Endodermal cell (in vitro differentiated cells): Measurements from ENCODE around the gene THSD7B. TPM values are rescaled to one million over a fixed set of nuclear protein-coding genes. Genes with fewer than 3 reads are reported as not detected.

Source experiments
- DNase-seq: peaks from one replicate; pipeline ENCODE4 v3.0.0-alpha.2; 2017
- H3K27ac ChIP-seq: 2 replicates; pipeline ENCODE4 v1.5.1; 2013; ENCODE audit warnings: mild to moderate bottlenecking, low read depth, low read length, moderate library complexity
- H3K27me3 ChIP-seq: 2 replicates; pipeline ENCODE4 v1.6.1; 2013; ENCODE audit warnings: mild to moderate bottlenecking, low read length, moderate library complexity; ENCODE audit not compliant: insufficient read depth, control insufficient read depth, poor library complexity, severe bottlenecking
- H3K36me3 ChIP-seq: 2 replicates; pipeline ENCODE4 v1.7.0; 2013; ENCODE audit warnings: mild to moderate bottlenecking, low read length, moderate library complexity; ENCODE audit not compliant: control insufficient read depth, insufficient read depth
- H3K4me1 ChIP-seq: one replicate; pipeline ENCODE4 v1.7.0; 2013; ENCODE audit warnings: low read length; ENCODE audit not compliant: control insufficient read depth, insufficient read depth
- H3K4me3 ChIP-seq: 2 replicates; pipeline ENCODE4 v1.5.1; 2013; ENCODE audit warnings: mild to moderate bottlenecking, low read length, moderate library complexity
- H3K9ac ChIP-seq: 2 replicates; pipeline ENCODE4 v1.6.1; 2013; ENCODE audit warnings: mild to moderate bottlenecking, low read length, moderate library complexity; ENCODE audit not compliant: poor library complexity, severe bottlenecking; ENCODE audit errors: extremely low read depth
- H3K9me3 ChIP-seq: 2 replicates; pipeline ENCODE4 v1.6.1; 2013; ENCODE audit warnings: mild to moderate bottlenecking, low read length, moderate library complexity; ENCODE audit not compliant: control insufficient read depth
- H3K27ac Mint-ChIP-seq: 2 replicates; pipeline ENCODE4 v1.8.0; 2020; ENCODE audit warnings: mixed read lengths
- H3K27me3 Mint-ChIP-seq: 2 replicates; pipeline ENCODE4 v1.8.0; 2021; ENCODE audit warnings: mild to moderate bottlenecking, mixed read lengths; ENCODE audit not compliant: insufficient read depth
- H3K36me3 Mint-ChIP-seq: 2 replicates; pipeline ENCODE4 v1.8.0; 2020; ENCODE audit warnings: low read depth, mixed read lengths
- H3K4me1 Mint-ChIP-seq: 2 replicates; pipeline ENCODE4 v1.8.0; 2020; ENCODE audit warnings: mixed read lengths
- H3K4me3 Mint-ChIP-seq: 2 replicates; pipeline ENCODE4 v1.8.0; 2020; ENCODE audit warnings: mild to moderate bottlenecking, moderate library complexity, mixed read lengths
- H3K9me3 Mint-ChIP-seq: 2 replicates; pipeline ENCODE4 v1.8.0; 2020; ENCODE audit warnings: mild to moderate bottlenecking, mixed read lengths
- WGBS, 2 experiments: methylation state at CpG; one replicate each; pipeline versions ENCODE4 v1.1.5 to v1.1.7; 2013; ENCODE audit warnings: missing lambda C conversion rate in 2 of 2, mixed read lengths in 1 of 2; ENCODE audit not compliant: insufficient coverage in 1 of 2, insufficient read length in 1 of 2; 5-methylcytosine and 5-hydroxymethylcytosine counted together
- total RNA-seq, 2 donors: library from RNA; stranded (reverse); fragmentation: NEBNext Ultra II Directional in 1 of 2; extraction: Animal tissue kit (Norgen Biotek cat#: 25700) in 1 of 2; gene quantifications; 2 replicates in 1 of 2; 3 replicates in 1 of 2; pipeline ENCODE4 v1.2.1, GENCODE V29; 2021
- TF ChIP-seq, protein P1 (sequence below): fragments of 200-600 bp; sonication (generic); conservative IDR thresholded peaks from 2 replicates; pipeline ENCODE4 v1.5.0; 2021; ENCODE audit warnings: antibody characterized with exemption, mild to moderate bottlenecking

Gene THSD7B
- total RNA-seq, 2 donors from 2014 or later = 1.8 to 2.6 TPM

DNA sequence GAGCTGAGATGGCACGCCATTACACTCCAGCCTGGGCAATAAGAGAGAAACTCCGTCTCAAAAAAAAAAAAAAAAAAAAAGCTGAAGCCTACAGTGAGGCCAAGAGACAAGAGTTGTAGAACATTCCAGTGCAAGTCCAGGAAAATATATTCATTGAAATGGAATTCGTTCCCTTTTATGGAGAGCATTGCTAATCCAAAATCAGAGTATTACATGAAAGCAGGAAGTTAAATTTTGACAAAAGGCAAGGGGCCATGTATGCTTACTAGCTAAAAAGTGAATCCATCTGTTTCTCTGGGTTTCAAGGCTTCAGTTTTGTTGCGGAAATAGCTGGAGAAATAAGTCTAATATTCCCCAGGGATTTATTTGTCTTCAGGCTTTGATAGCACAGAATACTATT lies 471.7 kb downstream of the THSD7B start:
- WGBS, 2 experiments = 89 to 97% methylated on average over 4 of the region's 4 CpGs
- H3K27ac ChIP-seq = no peak overlapping the region
- H3K9me3 Mint-ChIP-seq = no peaks in the 10 kb centered on the region

DNA sequence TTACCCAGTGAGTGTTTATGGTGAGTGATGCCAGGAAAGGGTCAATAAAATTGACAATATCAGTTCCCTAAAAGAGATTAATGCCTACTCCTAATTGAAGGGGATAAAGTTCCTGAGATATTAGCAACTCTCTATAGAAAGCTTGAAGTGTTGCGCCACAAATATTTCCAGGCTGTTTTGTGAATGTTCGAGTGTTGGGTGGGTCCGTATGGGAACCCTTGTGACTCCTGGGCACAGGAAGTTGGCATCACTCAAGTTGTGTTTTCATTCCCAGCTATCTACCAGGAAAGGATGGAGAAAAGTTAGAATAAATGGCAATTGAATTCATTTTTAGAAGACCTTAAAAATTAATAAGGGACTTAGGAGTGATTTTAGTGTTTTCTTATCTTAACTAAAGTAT lies 472.7 kb downstream of the THSD7B start:
- Mint-ChIP-seq H3K27me3 (no peaks in the 10 kb centered on the region), H3K27ac (no peak overlapping the region), H3K4me3 (no peak overlapping the region), H3K36me3 (no peaks in the 10 kb centered on the region), H3K4me1 (no peaks in the 10 kb centered on the region), H3K9me3 (no peaks in the 10 kb centered on the region)
- no peak overlapping the region for H3K9ac ChIP-seq
- 92% methylated on average over 3 of the region's 3 CpGs; no CpG with 5 or more reads in 1 of the 2 experiments for WGBS, 2 experiments
- H3K27me3 ChIP-seq = no peaks in the 10 kb centered on the region
- H3K4me3 ChIP-seq = no peak overlapping the region
- H3K9me3 ChIP-seq = no peaks in the 10 kb centered on the region
- TF ChIP-seq, protein P1, sequence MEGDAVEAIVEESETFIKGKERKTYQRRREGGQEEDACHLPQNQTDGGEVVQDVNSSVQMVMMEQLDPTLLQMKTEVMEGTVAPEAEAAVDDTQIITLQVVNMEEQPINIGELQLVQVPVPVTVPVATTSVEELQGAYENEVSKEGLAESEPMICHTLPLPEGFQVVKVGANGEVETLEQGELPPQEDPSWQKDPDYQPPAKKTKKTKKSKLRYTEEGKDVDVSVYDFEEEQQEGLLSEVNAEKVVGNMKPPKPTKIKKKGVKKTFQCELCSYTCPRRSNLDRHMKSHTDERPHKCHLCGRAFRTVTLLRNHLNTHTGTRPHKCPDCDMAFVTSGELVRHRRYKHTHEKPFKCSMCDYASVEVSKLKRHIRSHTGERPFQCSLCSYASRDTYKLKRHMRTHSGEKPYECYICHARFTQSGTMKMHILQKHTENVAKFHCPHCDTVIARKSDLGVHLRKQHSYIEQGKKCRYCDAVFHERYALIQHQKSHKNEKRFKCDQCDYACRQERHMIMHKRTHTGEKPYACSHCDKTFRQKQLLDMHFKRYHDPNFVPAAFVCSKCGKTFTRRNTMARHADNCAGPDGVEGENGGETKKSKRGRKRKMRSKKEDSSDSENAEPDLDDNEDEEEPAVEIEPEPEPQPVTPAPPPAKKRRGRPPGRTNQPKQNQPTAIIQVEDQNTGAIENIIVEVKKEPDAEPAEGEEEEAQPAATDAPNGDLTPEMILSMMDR = no peak
- H3K27ac ChIP-seq = no peak overlapping the region
- DNase-seq = no peak
- H3K4me1 ChIP-seq = no peaks in the 10 kb centered on the region
- H3K36me3 ChIP-seq = no peaks in the 10 kb centered on the region

More for the DNA sequence above, 471.7 kb downstream of the THSD7B start:
- Histone ChIP-seq H3K4me1 (no peaks in the 10 kb centered on the region), H3K36me3 (no peaks in the 10 kb centered on the region), H3K9me3 (no peaks in the 10 kb centered on the region), H3K9ac (no peak overlapping the region), H3K27me3 (no peaks in the 10 kb centered on the region), H3K4me3 (no peak overlapping the region)
- no peak for DNase-seq
- Mint-ChIP-seq H3K4me1 (no peaks in the 10 kb centered on the region), H3K36me3 (no peaks in the 10 kb centered on the region), H3K4me3 (no peak overlapping the region), H3K27ac (no peak overlapping the region), H3K27me3 (no peaks in the 10 kb centered on the region)
- TF ChIP-seq, protein P1 = no peak

DNA sequence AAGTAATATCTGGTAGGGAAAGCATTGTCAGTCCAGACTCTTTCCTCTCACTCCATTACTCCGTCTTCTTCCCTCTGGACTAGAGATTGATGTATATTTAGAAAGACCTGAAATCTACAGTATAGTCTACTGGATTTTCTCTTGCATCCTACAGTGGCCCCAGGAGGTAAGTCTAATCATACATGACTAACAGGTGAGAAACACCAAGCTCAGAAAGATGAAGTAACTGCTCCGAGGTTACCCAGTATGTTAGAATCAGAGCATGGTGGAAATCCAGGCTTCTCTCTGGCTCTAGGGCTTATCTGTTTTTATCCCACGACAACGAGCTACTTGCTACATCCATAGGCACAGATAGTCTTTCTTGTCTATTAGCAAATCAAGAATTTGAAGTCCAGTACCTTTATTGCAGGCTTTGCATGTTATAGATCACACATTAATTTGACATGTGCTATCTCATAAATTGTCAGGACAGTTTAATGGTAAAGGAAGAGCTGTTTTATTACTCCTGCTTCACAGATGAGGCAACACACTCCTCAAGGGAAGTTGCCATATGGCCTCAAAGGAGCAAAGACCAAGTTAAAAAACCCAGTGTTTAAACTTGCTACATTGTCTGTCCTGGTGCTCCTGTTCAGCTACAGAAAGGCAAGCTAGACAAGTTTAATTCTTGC lies 484.3 kb downstream of the THSD7B start:
- Mint-ChIP-seq H3K4me3 (no peak overlapping the region), H3K27me3 (no peaks in the 10 kb centered on the region), H3K27ac (no peak overlapping the region), H3K9me3 (no peaks in the 10 kb centered on the region), H3K4me1 (peaks cover 8% of the 10 kb centered on the region), H3K36me3 (no peaks in the 10 kb centered on the region)
- Histone ChIP-seq H3K27ac (no peak overlapping the region), H3K27me3 (no peaks in the 10 kb centered on the region), H3K4me1 (no peaks in the 10 kb centered on the region), H3K36me3 (no peaks in the 10 kb centered on the region), H3K9ac (no peak overlapping the region), H3K9me3 (no peaks in the 10 kb centered on the region), H3K4me3 (no peak overlapping the region)
- 83 to 90% methylated on average over 3 to 4 of the region's 4 CpGs for WGBS, 2 experiments
- DNase-seq = no peak
- TF ChIP-seq, protein P1 = no peak
